ENCODE results near the gene BHLHA9.
A peak's percentile ranks its signal among the peaks of the same experiment; 100 is the strongest.

BHLHA9 gene

GRCh38 chr17:1299552-1300370, 29.5 kb downstream of the BHLHA9 start:
- Histone ChIP-seq H3K27ac (ENCODE audit: low read depth, low read length) (no peak overlapping the region), H2AK5ac (ENCODE audit: low read length) (no peak overlapping the region), H3K18ac (ENCODE audit: low read length) (no peak overlapping the region), H3K4me3 (ENCODE audit: low read depth, low read length) (no peak overlapping the region), H2AFZ (ENCODE audit: insufficient read depth, low read length, poor library complexity) (no peak overlapping the region), H3K14ac (ENCODE audit: low read length) (no peak overlapping the region), H3K36me3 (ENCODE audit: control insufficient read depth in 1 of 2, insufficient read depth in 2 of 2, low read length in 2 of 2) (no peaks in the 10 kb centered on the region), H3K9me3 (ENCODE audit: insufficient read depth, low read depth, low read length) (peaks cover 2% of the 10 kb centered on the region), H2BK120ac (ENCODE audit: insufficient read depth, low read length, poor library complexity) (no peak overlapping the region), H3K4me1 (ENCODE audit: control insufficient read depth in 1 of 2, insufficient read depth in 2 of 2, low read length in 2 of 2) (no peaks in the 10 kb centered on the region), H3K79me2 (ENCODE audit: control insufficient read depth, insufficient read depth, low read length, poor library complexity) (no peaks in the 10 kb centered on the region), H3K23ac (ENCODE audit: low read length) (no peak overlapping the region), H4K91ac (ENCODE audit: low read depth, low read length) (no peak overlapping the region), H3K4ac (ENCODE audit: low read depth, low read length) (no peak overlapping the region), H4K8ac (ENCODE audit: low read depth, low read length) (no peak overlapping the region), H3K79me1 (ENCODE audit: low read length) (no peaks in the 10 kb centered on the region), H2BK5ac (ENCODE audit: low read depth, low read length, poor library complexity) (no peak overlapping the region), H3K27me3 (ENCODE audit: insufficient read depth, low read length) (no peaks in the 10 kb centered on the region), H2BK12ac (ENCODE audit: low read length) (no peak overlapping the region), H4K12ac (ENCODE audit: low read depth, low read length) (no peak overlapping the region), H3K9ac (ENCODE audit: low read length) (no peak overlapping the region), H3K4me2 (ENCODE audit: low read length) (no peak overlapping the region)
- no CpG with 5 or more reads among the region's 22 CpGs for WGBS (ENCODE audit: extremely low coverage, insufficient coverage, insufficient read length)
- no peak for DNase-seq

GRCh38 chr17:1300371-1300905, 30.2 kb downstream of the BHLHA9 start:
- H2BK120ac ChIP-seq (ENCODE audit: insufficient read depth, low read length, poor library complexity): no peak overlapping the region
- no peak overlapping the region for H3K27ac ChIP-seq (ENCODE audit: low read depth, low read length)
- H3K79me1 ChIP-seq (ENCODE audit: low read length): no peaks in the 10 kb centered on the region
- H3K4me3 ChIP-seq (ENCODE audit: low read depth, low read length): no peak overlapping the region
- no peaks in the 10 kb centered on the region for H3K79me2 ChIP-seq (ENCODE audit: control insufficient read depth, insufficient read depth, low read length, poor library complexity)
- WGBS (ENCODE audit: extremely low coverage, insufficient coverage, insufficient read length): no CpG with 5 or more reads among the region's 17 CpGs
- H4K91ac ChIP-seq (ENCODE audit: low read depth, low read length): no peak overlapping the region
- no peaks in the 10 kb centered on the region for H3K27me3 ChIP-seq (ENCODE audit: insufficient read depth, low read length)
- peaks cover under 1% of the 10 kb centered on the region for H3K9me3 ChIP-seq (ENCODE audit: insufficient read depth, low read depth, low read length)
- peak overlapping the region; percentile 38 for H3K9ac ChIP-seq (ENCODE audit: low read length)
- no peak overlapping the region for H3K18ac ChIP-seq (ENCODE audit: low read length)
- H3K4me1 ChIP-seq (ENCODE audit: control insufficient read depth in 1 of 2, insufficient read depth in 2 of 2, low read length in 2 of 2): no peaks in the 10 kb centered on the region
- H3K23ac ChIP-seq (ENCODE audit: low read length): no peak overlapping the region
- no peak overlapping the region for H2BK12ac ChIP-seq (ENCODE audit: low read length)
- H3K4ac ChIP-seq (ENCODE audit: low read depth, low read length): no peak overlapping the region
- H4K12ac ChIP-seq (ENCODE audit: low read depth, low read length): no peak overlapping the region
- no peak overlapping the region for H3K4me2 ChIP-seq (ENCODE audit: low read length)
- no peak overlapping the region for H4K8ac ChIP-seq (ENCODE audit: low read depth, low read length)
- H3K36me3 ChIP-seq (ENCODE audit: control insufficient read depth in 1 of 2, insufficient read depth in 2 of 2, low read length in 2 of 2): no peaks in the 10 kb centered on the region
- H3K14ac ChIP-seq (ENCODE audit: low read length): no peak overlapping the region
- H2AK5ac ChIP-seq (ENCODE audit: low read length): no peak overlapping the region
- H2BK5ac ChIP-seq (ENCODE audit: low read depth, low read length, poor library complexity): no peak overlapping the region
- H2AFZ ChIP-seq (ENCODE audit: insufficient read depth, low read length, poor library complexity): no peak overlapping the region
- DNase-seq: no peak

- H3K27ac ChIP-seq (ENCODE audit: low read depth, low read length): no peak overlapping the region
These were observed 31.3 kb downstream of the BHLHA9 start for GRCh38 chr17:1301546-1301945.

GRCh38 chr17:1302761-1303160, 32.5 kb downstream of the BHLHA9 start:
- H3K9me3 ChIP-seq (ENCODE audit: insufficient read depth, low read depth, low read length): no peaks in the 10 kb centered on the region
- H3K14ac ChIP-seq (ENCODE audit: low read length): no peak overlapping the region
- H3K18ac ChIP-seq (ENCODE audit: low read length): no peak overlapping the region
- H3K4me2 ChIP-seq (ENCODE audit: low read length): no peak overlapping the region
- no peak overlapping the region for H4K8ac ChIP-seq (ENCODE audit: low read depth, low read length)
- no peaks in the 10 kb centered on the region for H3K27me3 ChIP-seq (ENCODE audit: insufficient read depth, low read length)
- no peaks in the 10 kb centered on the region for H3K79me2 ChIP-seq (ENCODE audit: control insufficient read depth, insufficient read depth, low read length, poor library complexity)
- no peak overlapping the region for H2AFZ ChIP-seq (ENCODE audit: insufficient read depth, low read length, poor library complexity)
- no peak overlapping the region for H3K23ac ChIP-seq (ENCODE audit: low read length)
- no peak overlapping the region for H2BK120ac ChIP-seq (ENCODE audit: insufficient read depth, low read length, poor library complexity)
- no peaks in the 10 kb centered on the region for H3K4me1 ChIP-seq (ENCODE audit: control insufficient read depth in 1 of 2, insufficient read depth in 2 of 2, low read length in 2 of 2)
- H3K9ac ChIP-seq (ENCODE audit: low read length): no peak overlapping the region
- H3K4ac ChIP-seq (ENCODE audit: low read depth, low read length): no peak overlapping the region
- H2AK5ac ChIP-seq (ENCODE audit: low read length): no peak overlapping the region
- no CpG with 5 or more reads among the region's 18 CpGs for WGBS (ENCODE audit: extremely low coverage, insufficient coverage, insufficient read length)
- no peak overlapping the region for H2BK12ac ChIP-seq (ENCODE audit: low read length)
- H4K12ac ChIP-seq (ENCODE audit: low read depth, low read length): no peak overlapping the region
- no peak overlapping the region for H3K27ac ChIP-seq (ENCODE audit: low read depth, low read length)
- no peak for DNase-seq
- no peaks in the 10 kb centered on the region for H3K79me1 ChIP-seq (ENCODE audit: low read length)
- no peak overlapping the region for H4K91ac ChIP-seq (ENCODE audit: low read depth, low read length)
- H2BK5ac ChIP-seq (ENCODE audit: low read depth, low read length, poor library complexity): no peak overlapping the region
- H3K36me3 ChIP-seq (ENCODE audit: control insufficient read depth in 1 of 2, insufficient read depth in 2 of 2, low read length in 2 of 2): no peaks in the 10 kb centered on the region
- H3K4me3 ChIP-seq (ENCODE audit: low read depth, low read length): no peak overlapping the region

More at GRCh38 chr17:1301546-1301945, 31.3 kb downstream of the BHLHA9 start:
- Histone ChIP-seq H2AFZ (ENCODE audit: insufficient read depth, low read length, poor library complexity) (no peak overlapping the region), H2BK120ac (ENCODE audit: insufficient read depth, low read length, poor library complexity) (no peak overlapping the region), H3K4me3 (ENCODE audit: low read depth, low read length) (no peak overlapping the region), H3K9me3 (ENCODE audit: insufficient read depth, low read depth, low read length) (no peaks in the 10 kb centered on the region), H2AK5ac (ENCODE audit: low read length) (no peak overlapping the region), H2BK5ac (ENCODE audit: low read depth, low read length, poor library complexity) (no peak overlapping the region), H3K79me1 (ENCODE audit: low read length) (no peaks in the 10 kb centered on the region), H4K12ac (ENCODE audit: low read depth, low read length) (no peak overlapping the region), H3K14ac (ENCODE audit: low read length) (no peak overlapping the region), H3K18ac (ENCODE audit: low read length) (no peak overlapping the region), H3K4me2 (ENCODE audit: low read length) (no peak overlapping the region), H4K8ac (ENCODE audit: low read depth, low read length) (no peak overlapping the region), H3K9ac (ENCODE audit: low read length) (no peak overlapping the region), H4K91ac (ENCODE audit: low read depth, low read length) (no peak overlapping the region), H3K79me2 (ENCODE audit: control insufficient read depth, insufficient read depth, low read length, poor library complexity) (no peaks in the 10 kb centered on the region), H3K4ac (ENCODE audit: low read depth, low read length) (no peak overlapping the region), H2BK12ac (ENCODE audit: low read length) (no peak overlapping the region), H3K36me3 (ENCODE audit: control insufficient read depth in 1 of 2, insufficient read depth in 2 of 2, low read length in 2 of 2) (no peaks in the 10 kb centered on the region), H3K23ac (ENCODE audit: low read length) (no peak overlapping the region), H3K27me3 (ENCODE audit: insufficient read depth, low read length) (no peaks in the 10 kb centered on the region), H3K4me1 (ENCODE audit: control insufficient read depth in 1 of 2, insufficient read depth in 2 of 2, low read length in 2 of 2) (no peaks in the 10 kb centered on the region)
- no CpG with 5 or more reads among the region's 14 CpGs for WGBS (ENCODE audit: extremely low coverage, insufficient coverage, insufficient read length)
- no peak for DNase-seq

All from trophoblast cell (in vitro differentiated cells and primary cell).